HepG2 (cell line): ENCODE results near the gene CSKMT. TPM values are rescaled to one million over a fixed set of nuclear protein-coding genes. Genes with fewer than 3 reads are reported as not detected.

Source experiments
- CEBPB ChIP-seq: IDR thresholded peaks from 2 replicates; pipeline ENCODE4 v1.6.1; 2011; ENCODE audit warnings: low read depth, low read length, improper control_type of control experiment, borderline replicate concordance
- HCFC1 ChIP-seq: fragments of 150-350 bp; IDR thresholded peaks from 2 replicates; pipeline ENCODE4 v1.6.1; 2014; ENCODE audit warnings: low read depth, low read length
- KDM5A ChIP-seq: fragments of 200-600 bp; sonication (generic); IDR thresholded peaks from 2 replicates; pipeline ENCODE4 v1.7.0; 2018; ENCODE audit warnings: antibody characterized with exemption, mild to moderate bottlenecking, low read length, borderline replicate concordance
- KLF12 ChIP-seq: sonication (generic); formaldehyde crosslinking; IDR thresholded peaks from 2 replicates; pipeline ENCODE4 v1.4.0; 2020; ENCODE audit warnings: missing genetic modification reagents, borderline replicate concordance
- NR2C2 ChIP-seq: sonication (generic); formaldehyde crosslinking; IDR thresholded peaks from 2 replicates; pipeline ENCODE4 v1.4.0; 2020; ENCODE audit warnings: missing genetic modification reagents, mild to moderate bottlenecking, moderate library complexity, borderline replicate concordance
- NRL ChIP-seq: sonication (generic); formaldehyde crosslinking; IDR thresholded peaks from 2 replicates; pipeline ENCODE4 v1.5.0; 2020; ENCODE audit warnings: missing genetic modification reagents, mild to moderate bottlenecking, moderate library complexity, borderline replicate concordance
- PCBP1 ChIP-seq: fragments of 200-400 bp; formaldehyde crosslinking; IDR thresholded peaks from 2 replicates; pipeline ENCODE4 v1.6.1; 2017; ENCODE audit warnings: mild to moderate bottlenecking, low read depth, low read length, borderline replicate concordance
- POLR2AphosphoS2 ChIP-seq: IDR thresholded peaks from 2 replicates; pipeline ENCODE4 v1.6.1; 2011; ENCODE audit warnings: low read depth, low read length, improper control_type of control experiment
- SSRP1 ChIP-seq: IDR thresholded peaks from 2 replicates; pipeline ENCODE4 v1.6.1; 2016; ENCODE audit warnings: control low read depth
- YEATS2 ChIP-seq: sonication (generic); formaldehyde crosslinking; IDR thresholded peaks from 2 replicates; pipeline ENCODE4 v1.4.0; 2020; ENCODE audit warnings: missing genetic modification reagents, borderline replicate concordance
- ZNF10 ChIP-seq: sonication (generic); formaldehyde crosslinking; IDR thresholded peaks from 2 replicates; pipeline ENCODE4 v1.4.0; 2020; ENCODE audit warnings: mild to moderate bottlenecking, low read depth, missing genetic modification reagents, borderline replicate concordance
- ZNF768 ChIP-seq: sonication (generic); formaldehyde crosslinking; IDR thresholded peaks from 2 replicates; pipeline ENCODE4 v1.4.0; 2020; ENCODE audit warnings: missing genetic modification reagents
- polyA plus RNA-seq, 8 experiments: library from polyadenylated mRNA; depleted of rRNA in 3 of 8; stranded (reverse) in 7 of 8; unstranded in 1 of 8; fragments of >200 nt; fragmentation: Illumina TruSeq in 4 of 8; extraction: Trizol in 4 of 8; gene quantifications; 2 replicates each; pipeline versions ENCODE4 v1.2.1 to v1.2.3, GENCODE V29; 2011 to 2016; ENCODE audit warnings: low read depth in 4 of 8, missing spikeins in 1 of 8, mixed read lengths in 1 of 8; ENCODE audit not compliant: insufficient read depth in 1 of 8
- total RNA-seq, 5 experiments: library from RNA; depleted of rRNA; stranded (reverse); fragments of >200 nt; fragmentation: Illumina TruSeq; extraction: Trizol; gene quantifications; 2 replicates each; pipeline ENCODE4 v1.2.3, GENCODE V29; 2016; ENCODE audit warnings: low read depth in 1 of 5
- TF ChIP-seq, protein P1 (sequence below): IDR thresholded peaks from 2 replicates; pipeline ENCODE4 v1.6.1; 2016; ENCODE audit warnings: mild to moderate bottlenecking, missing biosample characterization, missing genetic modification reagents
- TF ChIP-seq, protein P2 (sequence below): sonication (generic); formaldehyde crosslinking; IDR thresholded peaks from 2 replicates; pipeline ENCODE4 v1.4.0; 2020; ENCODE audit warnings: missing genetic modification reagents
- TF ChIP-seq, protein P3 (sequence below): IDR thresholded peaks from 2 replicates; pipeline ENCODE4 v1.6.1; 2018; ENCODE audit warnings: missing genetic modification reagents, mild to moderate bottlenecking, missing compliant biosample characterization

Gene CSKMT
- total and polyA plus RNA-seq, 2 of the 13 experiments (the other 11 are each of a cell fraction or from before 2014, with no cell fraction given), result 7.6 to 31.8 TPM

DNA sequence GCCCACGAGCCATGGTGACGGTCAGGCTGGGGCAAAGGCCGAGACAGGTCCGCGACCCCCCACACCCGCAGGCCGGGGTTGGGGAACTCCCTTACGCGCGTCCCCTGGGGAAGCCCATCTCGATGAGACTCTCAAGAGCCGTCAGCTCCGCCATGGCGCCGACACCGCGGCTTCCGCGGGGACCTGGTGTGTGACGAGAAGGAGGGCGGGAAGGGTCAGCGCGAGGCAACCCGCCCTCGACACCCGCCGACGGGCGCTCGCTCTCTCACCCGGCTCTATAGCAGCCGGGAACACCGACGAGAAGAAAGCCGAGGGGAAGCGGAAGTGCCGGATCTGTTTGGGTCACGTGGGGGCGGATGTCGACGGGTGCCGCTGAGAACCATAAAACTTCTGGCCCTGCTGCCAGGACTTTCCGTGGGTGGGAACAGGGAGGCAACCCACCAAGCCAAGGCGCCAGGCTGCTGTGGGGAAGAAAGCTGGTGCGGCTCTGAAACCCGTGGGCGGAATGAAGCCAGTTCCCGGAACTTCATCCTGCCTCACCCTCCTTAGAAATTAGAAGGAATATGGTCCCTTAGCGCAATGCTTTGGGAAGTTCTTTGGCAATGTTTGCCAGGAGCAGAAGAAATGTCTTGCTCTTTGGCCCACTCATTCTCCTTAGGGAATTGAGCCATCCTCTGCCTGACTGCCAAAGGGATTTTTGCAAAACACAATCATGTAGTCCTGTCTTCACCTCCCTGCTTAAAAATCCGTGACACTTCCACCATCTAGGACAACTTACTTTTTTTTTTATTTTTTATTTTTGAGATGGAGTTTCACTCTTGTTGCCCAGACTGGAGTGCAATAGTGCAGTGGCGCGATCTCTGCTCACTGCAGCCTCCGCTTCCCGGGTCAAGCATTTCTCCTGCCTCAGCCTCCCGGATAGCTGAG, 13.9 kb downstream of the CSKMT start, which contains the start of gene UBXN1 (continued):
- peak; percentile 96 for TF ChIP-seq KDM5A
- TF ChIP-seq ZNF768, result peak; percentile 36; the same call in 1 of the 2 replicates
- peak; percentile 97 for TF ChIP-seq YEATS2
- TF ChIP-seq, protein P1, sequence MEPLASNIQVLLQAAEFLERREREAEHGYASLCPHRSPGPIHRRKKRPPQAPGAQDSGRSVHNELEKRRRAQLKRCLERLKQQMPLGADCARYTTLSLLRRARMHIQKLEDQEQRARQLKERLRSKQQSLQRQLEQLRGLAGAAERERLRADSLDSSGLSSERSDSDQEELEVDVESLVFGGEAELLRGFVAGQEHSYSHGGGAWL (CRISPR knock-in tag), result peak; percentile 77; the same call in 1 of the 2 replicates
- peak; percentile 10; the same call in 1 of the 2 replicates for TF ChIP-seq KLF12 (CRISPR knock-in tag)
- TF ChIP-seq, protein P2, sequence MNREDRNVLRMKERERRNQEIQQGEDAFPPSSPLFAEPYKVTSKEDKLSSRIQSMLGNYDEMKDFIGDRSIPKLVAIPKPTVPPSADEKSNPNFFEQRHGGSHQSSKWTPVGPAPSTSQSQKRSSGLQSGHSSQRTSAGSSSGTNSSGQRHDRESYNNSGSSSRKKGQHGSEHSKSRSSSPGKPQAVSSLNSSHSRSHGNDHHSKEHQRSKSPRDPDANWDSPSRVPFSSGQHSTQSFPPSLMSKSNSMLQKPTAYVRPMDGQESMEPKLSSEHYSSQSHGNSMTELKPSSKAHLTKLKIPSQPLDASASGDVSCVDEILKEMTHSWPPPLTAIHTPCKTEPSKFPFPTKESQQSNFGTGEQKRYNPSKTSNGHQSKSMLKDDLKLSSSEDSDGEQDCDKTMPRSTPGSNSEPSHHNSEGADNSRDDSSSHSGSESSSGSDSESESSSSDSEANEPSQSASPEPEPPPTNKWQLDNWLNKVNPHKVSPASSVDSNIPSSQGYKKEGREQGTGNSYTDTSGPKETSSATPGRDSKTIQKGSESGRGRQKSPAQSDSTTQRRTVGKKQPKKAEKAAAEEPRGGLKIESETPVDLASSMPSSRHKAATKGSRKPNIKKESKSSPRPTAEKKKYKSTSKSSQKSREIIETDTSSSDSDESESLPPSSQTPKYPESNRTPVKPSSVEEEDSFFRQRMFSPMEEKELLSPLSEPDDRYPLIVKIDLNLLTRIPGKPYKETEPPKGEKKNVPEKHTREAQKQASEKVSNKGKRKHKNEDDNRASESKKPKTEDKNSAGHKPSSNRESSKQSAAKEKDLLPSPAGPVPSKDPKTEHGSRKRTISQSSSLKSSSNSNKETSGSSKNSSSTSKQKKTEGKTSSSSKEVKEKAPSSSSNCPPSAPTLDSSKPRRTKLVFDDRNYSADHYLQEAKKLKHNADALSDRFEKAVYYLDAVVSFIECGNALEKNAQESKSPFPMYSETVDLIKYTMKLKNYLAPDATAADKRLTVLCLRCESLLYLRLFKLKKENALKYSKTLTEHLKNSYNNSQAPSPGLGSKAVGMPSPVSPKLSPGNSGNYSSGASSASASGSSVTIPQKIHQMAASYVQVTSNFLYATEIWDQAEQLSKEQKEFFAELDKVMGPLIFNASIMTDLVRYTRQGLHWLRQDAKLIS (CRISPR knock-in tag), result no peak
- TF ChIP-seq PCBP1, result peak; percentile 84; the same call in 1 of the 2 replicates
- TF ChIP-seq SSRP1, result no peak
- peak; percentile 58; the same call in 1 of the 2 replicates for TF ChIP-seq HCFC1
- peak; percentile 57; the same call in 1 of the 2 replicates for TF ChIP-seq NRL
- TF ChIP-seq ZNF10 (CRISPR knock-in tag), result no peak
- no peak for TF ChIP-seq CEBPB
- TF ChIP-seq, protein P3, sequence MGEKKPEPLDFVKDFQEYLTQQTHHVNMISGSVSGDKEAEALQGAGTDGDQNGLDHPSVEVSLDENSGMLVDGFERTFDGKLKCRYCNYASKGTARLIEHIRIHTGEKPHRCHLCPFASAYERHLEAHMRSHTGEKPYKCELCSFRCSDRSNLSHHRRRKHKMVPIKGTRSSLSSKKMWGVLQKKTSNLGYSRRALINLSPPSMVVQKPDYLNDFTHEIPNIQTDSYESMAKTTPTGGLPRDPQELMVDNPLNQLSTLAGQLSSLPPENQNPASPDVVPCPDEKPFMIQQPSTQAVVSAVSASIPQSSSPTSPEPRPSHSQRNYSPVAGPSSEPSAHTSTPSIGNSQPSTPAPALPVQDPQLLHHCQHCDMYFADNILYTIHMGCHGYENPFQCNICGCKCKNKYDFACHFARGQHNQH (CRISPR knock-in tag), result peak; percentile 60; the same call in 1 of the 2 replicates
- TF ChIP-seq NR2C2 (CRISPR knock-in tag), result peak; percentile 72
- TF ChIP-seq POLR2AphosphoS2, result no peak
